PC-3 (cell line): ENCODE data around the gene ANK3.

Experiments used
- EZH2 ChIP-seq: fragments of 300-600 bp; sonication (generic); IDR thresholded peaks from one replicate; pipeline ENCODE4 v1.6.1; 2017; ENCODE audit warnings: antibody characterized with exemption, mild to moderate bottlenecking, low read length; ENCODE audit not compliant: unreplicated experiment
- EZH2phosphoT487 ChIP-seq: fragments of 300-600 bp; sonication (generic); IDR thresholded peaks from 2 replicates; pipeline ENCODE4 v1.6.1; 2018; ENCODE audit warnings: mild to moderate bottlenecking, antibody characterized with exemption, low read length, borderline replicate concordance
- TF ChIP-seq, protein P1 (sequence below): fragments of 300-600 bp; sonication (generic); conservative IDR thresholded peaks from 2 replicates; pipeline ENCODE4 v1.5.1; 2017; ENCODE audit warnings: antibody characterized with exemption, low read depth, mild to moderate bottlenecking, low read length

DNA sequence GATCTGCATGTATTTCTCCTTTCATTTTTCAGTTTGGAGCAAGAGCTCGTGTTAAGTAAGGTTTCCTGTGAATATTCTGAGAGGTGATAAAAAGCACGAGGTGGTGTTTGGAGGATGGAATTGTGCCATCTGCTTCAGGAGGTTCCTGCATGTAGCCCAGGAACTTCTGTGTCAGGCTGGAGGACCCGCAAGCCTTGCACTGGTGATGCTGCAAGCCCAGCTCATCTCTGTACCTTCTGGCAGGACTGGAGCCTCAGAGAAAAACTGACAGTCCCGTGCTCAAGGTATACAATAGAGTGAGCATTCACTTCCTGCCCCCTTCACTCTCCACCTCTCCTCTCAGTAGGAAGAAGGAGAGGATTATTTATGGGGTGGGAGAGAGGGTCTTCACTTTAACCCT is 242.7 kb downstream of the ANK3 start:
- TF ChIP-seq EZH2 (no peak), EZH2phosphoT487 (no peak)
- TF ChIP-seq, protein P1, sequence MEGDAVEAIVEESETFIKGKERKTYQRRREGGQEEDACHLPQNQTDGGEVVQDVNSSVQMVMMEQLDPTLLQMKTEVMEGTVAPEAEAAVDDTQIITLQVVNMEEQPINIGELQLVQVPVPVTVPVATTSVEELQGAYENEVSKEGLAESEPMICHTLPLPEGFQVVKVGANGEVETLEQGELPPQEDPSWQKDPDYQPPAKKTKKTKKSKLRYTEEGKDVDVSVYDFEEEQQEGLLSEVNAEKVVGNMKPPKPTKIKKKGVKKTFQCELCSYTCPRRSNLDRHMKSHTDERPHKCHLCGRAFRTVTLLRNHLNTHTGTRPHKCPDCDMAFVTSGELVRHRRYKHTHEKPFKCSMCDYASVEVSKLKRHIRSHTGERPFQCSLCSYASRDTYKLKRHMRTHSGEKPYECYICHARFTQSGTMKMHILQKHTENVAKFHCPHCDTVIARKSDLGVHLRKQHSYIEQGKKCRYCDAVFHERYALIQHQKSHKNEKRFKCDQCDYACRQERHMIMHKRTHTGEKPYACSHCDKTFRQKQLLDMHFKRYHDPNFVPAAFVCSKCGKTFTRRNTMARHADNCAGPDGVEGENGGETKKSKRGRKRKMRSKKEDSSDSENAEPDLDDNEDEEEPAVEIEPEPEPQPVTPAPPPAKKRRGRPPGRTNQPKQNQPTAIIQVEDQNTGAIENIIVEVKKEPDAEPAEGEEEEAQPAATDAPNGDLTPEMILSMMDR = no peak
